ENCODE measurements around the gene PSMF1. TPM values are rescaled to one million over a fixed set of nuclear protein-coding genes. Genes with fewer than 3 reads are reported as not detected.

PSMF1 gene
- total RNA-seq, 1 donor from 2014 or later, result 129 TPM

GRCh38 chr20:1107176-1107575 lies 11.2 kb upstream of the PSMF1 start:
- no peaks in the 10 kb centered on the region for H3K4me1 Mint-ChIP-seq (ENCODE audit: unreplicated experiment)
- H3K27me3 Mint-ChIP-seq (ENCODE audit: unreplicated experiment), result peaks cover 5% of the 10 kb centered on the region
- H3K27ac Mint-ChIP-seq (ENCODE audit: unreplicated experiment), result no peak overlapping the region
- TF ChIP-seq CTCF (IDR thresholded peaks at IDR 0.05), result no peak
- peaks cover 8% of the 10 kb centered on the region for H3K9me3 Mint-ChIP-seq (ENCODE audit: unreplicated experiment)
- H3K36me3 Mint-ChIP-seq (ENCODE audit: unreplicated experiment), result no peaks in the 10 kb centered on the region
- DNase-seq (ENCODE audit: extremely low spot score, unreplicated experiment), result no peak
- no peak overlapping the region for H3K4me3 Mint-ChIP-seq (ENCODE audit: unreplicated experiment)

GRCh38 chr20:1108437-1108920 lies 9.9 kb upstream of the PSMF1 start:
- H3K9me3 Mint-ChIP-seq (ENCODE audit: unreplicated experiment), result no peaks in the 10 kb centered on the region
- TF ChIP-seq CTCF (IDR thresholded peaks at IDR 0.05), result peak; percentile 77
- no peak overlapping the region for H3K4me3 Mint-ChIP-seq (ENCODE audit: unreplicated experiment)
- no peaks in the 10 kb centered on the region for H3K4me1 Mint-ChIP-seq (ENCODE audit: unreplicated experiment)
- no peak for DNase-seq (ENCODE audit: extremely low spot score, unreplicated experiment)
- H3K36me3 Mint-ChIP-seq (ENCODE audit: unreplicated experiment), result no peaks in the 10 kb centered on the region
- no peak overlapping the region for H3K27ac Mint-ChIP-seq (ENCODE audit: unreplicated experiment)
- H3K27me3 Mint-ChIP-seq (ENCODE audit: unreplicated experiment), result no peaks in the 10 kb centered on the region

- peaks cover 11% of the 10 kb centered on the region for H3K4me1 Mint-ChIP-seq (ENCODE audit: unreplicated experiment)
- no peak for DNase-seq (ENCODE audit: extremely low spot score, unreplicated experiment)
- H3K27ac Mint-ChIP-seq (ENCODE audit: unreplicated experiment), result no peak overlapping the region
- no peak overlapping the region for H3K4me3 Mint-ChIP-seq (ENCODE audit: unreplicated experiment)
- H3K9me3 Mint-ChIP-seq (ENCODE audit: unreplicated experiment), result no peaks in the 10 kb centered on the region
- H3K36me3 Mint-ChIP-seq (ENCODE audit: unreplicated experiment), result no peaks in the 10 kb centered on the region
- TF ChIP-seq CTCF (IDR thresholded peaks at IDR 0.05), result no peak
- H3K27me3 Mint-ChIP-seq (ENCODE audit: unreplicated experiment), result no peaks in the 10 kb centered on the region
These were observed 5.5 kb upstream of the PSMF1 start for GRCh38 chr20:1112908-1113307.

- Mint-ChIP-seq H3K36me3 (ENCODE audit: unreplicated experiment) (peaks cover 8% of the 10 kb centered on the region), H3K4me1 (ENCODE audit: unreplicated experiment) (peaks cover 58% of the 10 kb centered on the region), H3K27ac (ENCODE audit: unreplicated experiment) (peak overlapping the region; percentile 78), H3K27me3 (ENCODE audit: unreplicated experiment) (no peaks in the 10 kb centered on the region), H3K4me3 (ENCODE audit: unreplicated experiment) (peak overlapping the region; percentile 93), H3K9me3 (ENCODE audit: unreplicated experiment) (no peaks in the 10 kb centered on the region)
- no peak for TF ChIP-seq CTCF (IDR thresholded peaks at IDR 0.05)
- DNase-seq (ENCODE audit: extremely low spot score, unreplicated experiment), result no peak
These were observed 432 bp upstream of the PSMF1 start for GRCh38 chr20:1118004-1118335.

GRCh38 chr20:1119128-1119505 lies 715 bp downstream of the PSMF1 start:
- no peak for TF ChIP-seq CTCF (IDR thresholded peaks at IDR 0.05)
- Mint-ChIP-seq H3K4me1 (ENCODE audit: unreplicated experiment) (peaks cover 68% of the 10 kb centered on the region), H3K9me3 (ENCODE audit: unreplicated experiment) (no peaks in the 10 kb centered on the region), H3K27ac (ENCODE audit: unreplicated experiment) (peak overlapping the region; percentile 78), H3K27me3 (ENCODE audit: unreplicated experiment) (no peaks in the 10 kb centered on the region), H3K36me3 (ENCODE audit: unreplicated experiment) (peaks cover 11% of the 10 kb centered on the region), H3K4me3 (ENCODE audit: unreplicated experiment) (peak overlapping the region; percentile 93)
- DNase-seq (ENCODE audit: extremely low spot score, unreplicated experiment), result no peak
